ENCODE measurements around the gene NR2F2.

- TF ChIP-seq REST (IDR thresholded peaks at IDR 0.05; ENCODE audit: low read depth, low read length) (no peak), SMC3 (IDR thresholded peaks at IDR 0.05; ENCODE audit: low read depth, low read length) (no peak), CTCF (IDR thresholded peaks at IDR 0.05) (no peak), RFX5 (IDR thresholded peaks at IDR 0.05; ENCODE audit: low read length) (no peak), POLR2AphosphoS5 (IDR thresholded peaks at IDR 0.05; ENCODE audit: low read depth, low read length) (no peak), RAD21 (IDR thresholded peaks at IDR 0.05; ENCODE audit: low read length) (no peak), MAX (IDR thresholded peaks at IDR 0.05; ENCODE audit: low read depth) (no peak), TCF12 (IDR thresholded peaks at IDR 0.05) (no peak), MEF2A (IDR thresholded peaks at IDR 0.05; ENCODE audit: borderline replicate concordance, low read depth) (no peak), TAF1 (IDR thresholded peaks at IDR 0.05; ENCODE audit: borderline replicate concordance, low read depth, low read length) (no peak), FOXM1 (IDR thresholded peaks at IDR 0.05; ENCODE audit: low read depth) (no peak), JUND (IDR thresholded peaks at IDR 0.05) (no peak)
Measured at GRCh38 chr15:96309143-96309660, 21.3 kb upstream of the NR2F2 start.
